ENCODE data around the gene INPP1. TPM values are rescaled to one million over a fixed set of nuclear protein-coding genes. Genes with fewer than 3 reads are reported as not detected.
A peak's percentile ranks its signal among the peaks of the same experiment; 100 is the strongest.

INPP1 gene
- total RNA-seq, 2 experiments from 2014 or later, result 13.7 to 18.9 TPM

- peaks cover 2% of the 10 kb centered on the region for H3K36me3 Mint-ChIP-seq
- CTCF ChIA-PET, result no interaction called here
- no peak overlapping the region for H3K4me3 Mint-ChIP-seq
- peaks cover 5% of the 10 kb centered on the region for H3K27me3 Mint-ChIP-seq
- H3K27ac Mint-ChIP-seq, result no peak overlapping the region
- H3K9me3 Mint-ChIP-seq (ENCODE audit: low read depth), result no peaks in the 10 kb centered on the region
- no peak for DNase-seq
- no peak for ATAC-seq
- peaks cover 6% of the 10 kb centered on the region for H3K4me1 Mint-ChIP-seq
Measured at GRCh38 chr2:190339394-190339793, 4.0 kb upstream of the INPP1 start.

GRCh38 chr2:190340369-190340768, 3.0 kb upstream of the INPP1 start:
- CTCF ChIA-PET, result no interaction called here
- H3K4me1 Mint-ChIP-seq, result peaks cover 10% of the 10 kb centered on the region
- H3K9me3 Mint-ChIP-seq (ENCODE audit: low read depth), result no peaks in the 10 kb centered on the region
- ATAC-seq (no peak), DNase-seq (no peak)
- H3K4me3 Mint-ChIP-seq, result no peak overlapping the region
- H3K27ac Mint-ChIP-seq, result no peak overlapping the region
- peaks cover 2% of the 10 kb centered on the region for H3K36me3 Mint-ChIP-seq
- peaks cover 5% of the 10 kb centered on the region for H3K27me3 Mint-ChIP-seq

- no peak overlapping the region for H3K27ac Mint-ChIP-seq
- H3K4me1 Mint-ChIP-seq, result peaks cover 17% of the 10 kb centered on the region
- no peak for DNase-seq
- H3K4me3 Mint-ChIP-seq, result no peak overlapping the region
- no peak for ATAC-seq
- no peaks in the 10 kb centered on the region for H3K36me3 Mint-ChIP-seq
- CTCF ChIA-PET, result interaction anchor here (0.9 to 3.0 kb wide), 5 partner anchors 17 to 174 kb away, joined by 3 to 13 read pairs (median 6); partner anchors contain the start of gene HIBCH
- H3K9me3 Mint-ChIP-seq (ENCODE audit: low read depth), result no peaks in the 10 kb centered on the region
- peaks cover 5% of the 10 kb centered on the region for H3K27me3 Mint-ChIP-seq
Measured at GRCh38 chr2:190342611-190343010, 778 bp upstream of the INPP1 start.

- CTCF ChIA-PET, result interaction anchor here (0.9 to 3.0 kb wide), 5 partner anchors 16 to 174 kb away, joined by 3 to 13 read pairs (median 6); partner anchors contain the start of gene HIBCH
- peaks cover 5% of the 10 kb centered on the region for H3K27me3 Mint-ChIP-seq
- H3K9me3 Mint-ChIP-seq (ENCODE audit: low read depth), result no peaks in the 10 kb centered on the region
- ATAC-seq (no peak), DNase-seq (peak; percentile 65)
- H3K4me1 Mint-ChIP-seq, result peaks cover 17% of the 10 kb centered on the region
- H3K27ac Mint-ChIP-seq, result peak overlapping the region; percentile 43
- peak overlapping the region; percentile 82 for H3K4me3 Mint-ChIP-seq
- H3K36me3 Mint-ChIP-seq, result no peaks in the 10 kb centered on the region
Measured at GRCh38 chr2:190343089-190343535, 277 bp upstream of the INPP1 start.

- peak; percentile 51 for DNase-seq
- H3K9me3 Mint-ChIP-seq (ENCODE audit: low read depth), result peaks cover 2% of the 10 kb centered on the region
Measured at GRCh38 chr2:190344276-190344827, 963 bp downstream of the INPP1 start.

GRCh38 chr2:190350371-190350770, 7.0 kb downstream of the INPP1 start:
- CTCF ChIA-PET, result interaction anchor here (0.9 kb wide), 1 partner anchor 17 kb away, joined by 4 read pairs; no protein-coding TSS in a partner anchor
- Mint-ChIP-seq H3K9me3 (ENCODE audit: low read depth) (peaks cover 2% of the 10 kb centered on the region), H3K36me3 (peaks cover 7% of the 10 kb centered on the region), H3K4me1 (peaks cover 13% of the 10 kb centered on the region), H3K4me3 (no peak overlapping the region), H3K27me3 (no peaks in the 10 kb centered on the region), H3K27ac (no peak overlapping the region)
- ATAC-seq, result no peak
- DNase-seq, result no peak

More at GRCh38 chr2:190344276-190344827, 963 bp downstream of the INPP1 start:
- H3K27ac Mint-ChIP-seq, result peak overlapping the region; percentile 52
- CTCF ChIA-PET, result interaction anchor here (0.8 to 3.0 kb wide), 9 partner anchors 9 to 138 kb away, joined by 3 to 13 read pairs (median 4); partner anchors contain the start of gene HIBCH
- H3K4me3 Mint-ChIP-seq, result peak overlapping the region; percentile 82
- ATAC-seq, result peak; percentile 57
- peaks cover 18% of the 10 kb centered on the region for H3K4me1 Mint-ChIP-seq
- peaks cover 3% of the 10 kb centered on the region for H3K36me3 Mint-ChIP-seq
- peaks cover 5% of the 10 kb centered on the region for H3K27me3 Mint-ChIP-seq

GRCh38 chr2:190351955-190352354, 8.6 kb downstream of the INPP1 start:
- peaks cover 2% of the 10 kb centered on the region for H3K9me3 Mint-ChIP-seq (ENCODE audit: low read depth)
- DNase-seq (no peak), ATAC-seq (no peak)
- CTCF ChIA-PET, result no interaction called here
- no peaks in the 10 kb centered on the region for H3K27me3 Mint-ChIP-seq
- no peak overlapping the region for H3K4me3 Mint-ChIP-seq
- H3K27ac Mint-ChIP-seq, result no peak overlapping the region
- H3K36me3 Mint-ChIP-seq, result peaks cover 7% of the 10 kb centered on the region
- H3K4me1 Mint-ChIP-seq, result peaks cover 7% of the 10 kb centered on the region

- ATAC-seq, result no peak
Measured at GRCh38 chr2:190352668-190353536, 9.5 kb downstream of the INPP1 start.

GRCh38 chr2:190353537-190353899, 10.1 kb downstream of the INPP1 start:
- CTCF ChIA-PET, result interaction anchor here (1.4 kb wide), 1 partner anchor 9 kb away, joined by 4 read pairs; no protein-coding TSS in a partner anchor
- H3K36me3 Mint-ChIP-seq, result peaks cover 4% of the 10 kb centered on the region
- ATAC-seq, result no peak
- peaks cover 5% of the 10 kb centered on the region for H3K4me1 Mint-ChIP-seq
- H3K9me3 Mint-ChIP-seq (ENCODE audit: low read depth), result peaks cover under 1% of the 10 kb centered on the region
- H3K4me3 Mint-ChIP-seq, result no peak overlapping the region
- H3K27ac Mint-ChIP-seq, result no peak overlapping the region
- DNase-seq, result no peak
- no peaks in the 10 kb centered on the region for H3K27me3 Mint-ChIP-seq

More at GRCh38 chr2:190352668-190353536, 9.5 kb downstream of the INPP1 start:
- H3K27ac Mint-ChIP-seq, result no peak overlapping the region
- CTCF ChIA-PET, result interaction anchor here (1.4 kb wide), 1 partner anchor 9 kb away, joined by 4 read pairs; no protein-coding TSS in a partner anchor
- H3K27me3 Mint-ChIP-seq, result no peaks in the 10 kb centered on the region
- peaks cover 7% of the 10 kb centered on the region for H3K4me1 Mint-ChIP-seq
- H3K9me3 Mint-ChIP-seq (ENCODE audit: low read depth), result peaks cover 2% of the 10 kb centered on the region
- peaks cover 7% of the 10 kb centered on the region for H3K36me3 Mint-ChIP-seq
- no peak overlapping the region for H3K4me3 Mint-ChIP-seq
- no peak for DNase-seq

- Mint-ChIP-seq H3K27me3 (no peaks in the 10 kb centered on the region), H3K9me3 (ENCODE audit: low read depth) (no peaks in the 10 kb centered on the region), H3K36me3 (peaks cover 4% of the 10 kb centered on the region), H3K4me3 (no peak overlapping the region), H3K4me1 (peaks cover 10% of the 10 kb centered on the region), H3K27ac (no peak overlapping the region)
- ATAC-seq (no peak), DNase-seq (no peak)
- CTCF ChIA-PET, result interaction anchor here (0.6 to 1.4 kb wide), 4 partner anchors 9 to 45 kb away, joined by 3 to 4 read pairs (median 3); no protein-coding TSS in a partner anchor
Measured at GRCh38 chr2:190354003-190354690, 10.8 kb downstream of the INPP1 start.

GRCh38 chr2:190355968-190356644, 12.7 kb downstream of the INPP1 start:
- DNase-seq (no peak), ATAC-seq (no peak)
- CTCF ChIA-PET, result interaction anchor here (1.1 kb wide), 1 partner anchor 12 kb away, joined by 5 read pairs; no protein-coding TSS in a partner anchor
- Mint-ChIP-seq H3K4me3 (no peak overlapping the region), H3K36me3 (peaks cover 6% of the 10 kb centered on the region), H3K27me3 (no peaks in the 10 kb centered on the region), H3K4me1 (peaks cover 23% of the 10 kb centered on the region), H3K9me3 (ENCODE audit: low read depth) (no peaks in the 10 kb centered on the region), H3K27ac (no peak overlapping the region)

- Mint-ChIP-seq H3K27me3 (no peaks in the 10 kb centered on the region), H3K36me3 (peaks cover 5% of the 10 kb centered on the region), H3K4me1 (peaks cover 28% of the 10 kb centered on the region), H3K4me3 (no peak overlapping the region), H3K27ac (no peak overlapping the region), H3K9me3 (ENCODE audit: low read depth) (no peaks in the 10 kb centered on the region)
- ATAC-seq (no peak), DNase-seq (no peak)
- CTCF ChIA-PET, result interaction anchor here (0.9 kb wide), 1 partner anchor 39 kb away, joined by 5 read pairs; no protein-coding TSS in a partner anchor
Measured at GRCh38 chr2:190357600-190357999, 14.2 kb downstream of the INPP1 start.

Measured in activated CD8-positive, alpha-beta memory T cell treated with anti-CD3 and anti-CD28 coated beads, Interleukin-2, amount 10 ng/mL, durations not matched to agents 7 days and 5 days (primary cell).